ENCODE results near the gene HEBP2. TPM values are rescaled to one million over a fixed set of nuclear protein-coding genes. Genes with fewer than 3 reads are reported as not detected.
A peak's percentile ranks its signal among the peaks of the same experiment; 100 is the strongest.

The HEBP2 gene
- total RNA-seq, 2 experiments from 2014 or later, result 48.5 to 50.8 TPM

GRCh38 chr6:138446821-138447220 lies 42.8 kb downstream of the HEBP2 start:
- Mint-ChIP-seq H3K27me3 (ENCODE audit: low read depth) (no peaks in the 10 kb centered on the region), H3K4me1 (ENCODE audit: low read depth) (no peaks in the 10 kb centered on the region), H3K4me3 (no peak overlapping the region), H3K9me3 (no peaks in the 10 kb centered on the region), H3K27ac (no peak overlapping the region), H3K36me3 (ENCODE audit: low read depth) (no peaks in the 10 kb centered on the region)
- no peak for DNase-seq
- CTCF ChIA-PET, result interaction anchor here (0.6 to 0.9 kb wide), 2 partner anchors 10 to 62 kb away, joined by 3 read pairs; no protein-coding TSS in a partner anchor
- intact Hi-C loops (cut with micrococcal nuclease), result no loop called here

GRCh38 chr6:138450445-138450844 lies 46.4 kb downstream of the HEBP2 start:
- H3K4me1 Mint-ChIP-seq (ENCODE audit: low read depth), result peaks cover 10% of the 10 kb centered on the region
- no peaks in the 10 kb centered on the region for H3K27me3 Mint-ChIP-seq (ENCODE audit: low read depth)

GRCh38 chr6:138451043-138451442 lies 47.0 kb downstream of the HEBP2 start:
- intact Hi-C loops (cut with micrococcal nuclease), result loop anchor here (10.0 kb wide), 1 partner anchor 684 kb away; the partner anchor contains the start of gene HECA
- no peak overlapping the region for H3K27ac Mint-ChIP-seq

More at GRCh38 chr6:138450445-138450844, 46.4 kb downstream of the HEBP2 start:
- no peak overlapping the region for H3K27ac Mint-ChIP-seq
- intact Hi-C loops (cut with micrococcal nuclease), result loop anchor here (10.0 kb wide), 1 partner anchor 684 kb away; the partner anchor contains the start of gene HECA
- no peak overlapping the region for H3K4me3 Mint-ChIP-seq
- H3K36me3 Mint-ChIP-seq (ENCODE audit: low read depth), result no peaks in the 10 kb centered on the region
- DNase-seq, result no peak
- H3K9me3 Mint-ChIP-seq, result no peaks in the 10 kb centered on the region
- CTCF ChIA-PET, result interaction anchor here (0.6 kb wide), 1 partner anchor 366 kb away, joined by 6 read pairs; no protein-coding TSS in a partner anchor

GRCh38 chr6:138454981-138455706 lies 51.1 kb downstream of the HEBP2 start:
- DNase-seq, result peak; percentile 76
- Mint-ChIP-seq H3K9me3 (no peaks in the 10 kb centered on the region), H3K27me3 (ENCODE audit: low read depth) (no peaks in the 10 kb centered on the region), H3K4me1 (ENCODE audit: low read depth) (peaks cover 28% of the 10 kb centered on the region), H3K36me3 (ENCODE audit: low read depth) (no peaks in the 10 kb centered on the region), H3K4me3 (peak overlapping the region; percentile 9), H3K27ac (peak overlapping the region; percentile 62)
- intact Hi-C loops (cut with micrococcal nuclease), result loop anchor here (1.0 to 10.0 kb wide), 4 partner anchors 10 to 680 kb away; partner anchors contain the start of genes HEBP2 and HECA
- CTCF ChIA-PET, result interaction anchor here (0.5 to 1.6 kb wide), 4 partner anchors 9 to 551 kb away, joined by 3 to 11 read pairs (median 4); no protein-coding TSS in a partner anchor

More at GRCh38 chr6:138451043-138451442, 47.0 kb downstream of the HEBP2 start:
- no peak for DNase-seq
- CTCF ChIA-PET, result no interaction called here
- Mint-ChIP-seq H3K36me3 (ENCODE audit: low read depth) (no peaks in the 10 kb centered on the region), H3K9me3 (no peaks in the 10 kb centered on the region), H3K27me3 (ENCODE audit: low read depth) (no peaks in the 10 kb centered on the region), H3K4me1 (ENCODE audit: low read depth) (peaks cover 16% of the 10 kb centered on the region), H3K4me3 (no peak overlapping the region)

- CTCF ChIA-PET, result interaction anchor here (0.5 to 1.6 kb wide), 4 partner anchors 12 to 551 kb away, joined by 3 to 11 read pairs (median 3); no protein-coding TSS in a partner anchor
- Mint-ChIP-seq H3K4me3 (peak overlapping the region; percentile 9), H3K27me3 (ENCODE audit: low read depth) (no peaks in the 10 kb centered on the region), H3K4me1 (ENCODE audit: low read depth) (peaks cover 28% of the 10 kb centered on the region), H3K27ac (peak overlapping the region; percentile 62), H3K9me3 (no peaks in the 10 kb centered on the region), H3K36me3 (ENCODE audit: low read depth) (no peaks in the 10 kb centered on the region)
- DNase-seq, result peak; percentile 16
- intact Hi-C loops (cut with micrococcal nuclease), result loop anchor here (1.0 to 10.0 kb wide), 4 partner anchors 9 to 679 kb away; partner anchors contain the start of genes HEBP2 and HECA
These were observed 51.9 kb downstream of the HEBP2 start for GRCh38 chr6:138455746-138456400.

GRCh38 chr6:138456401-138456790 lies 52.4 kb downstream of the HEBP2 start:
- intact Hi-C loops (cut with micrococcal nuclease), result loop anchor here (10.0 kb wide), 1 partner anchor 678 kb away; the partner anchor contains the start of gene HECA
- peaks cover 28% of the 10 kb centered on the region for H3K4me1 Mint-ChIP-seq (ENCODE audit: low read depth)
- peak overlapping the region; percentile 62 for H3K27ac Mint-ChIP-seq
- no peaks in the 10 kb centered on the region for H3K27me3 Mint-ChIP-seq (ENCODE audit: low read depth)
- no peak overlapping the region for H3K4me3 Mint-ChIP-seq
- H3K9me3 Mint-ChIP-seq, result no peaks in the 10 kb centered on the region
- no peaks in the 10 kb centered on the region for H3K36me3 Mint-ChIP-seq (ENCODE audit: low read depth)
- no peak for DNase-seq
- CTCF ChIA-PET, result interaction anchor here (1.2 to 1.6 kb wide), 2 partner anchors 27 to 52 kb away, joined by 3 to 11 read pairs; no protein-coding TSS in a partner anchor

- H3K27me3 Mint-ChIP-seq (ENCODE audit: low read depth), result no peaks in the 10 kb centered on the region
- no peak overlapping the region for H3K4me3 Mint-ChIP-seq
- DNase-seq, result no peak
- no peaks in the 10 kb centered on the region for H3K9me3 Mint-ChIP-seq
- intact Hi-C loops (cut with micrococcal nuclease), result no loop called here
- CTCF ChIA-PET, result no interaction called here
- H3K27ac Mint-ChIP-seq, result no peak overlapping the region
- peaks cover 10% of the 10 kb centered on the region for H3K4me1 Mint-ChIP-seq (ENCODE audit: low read depth)
- H3K36me3 Mint-ChIP-seq (ENCODE audit: low read depth), result no peaks in the 10 kb centered on the region
These were observed 57.6 kb downstream of the HEBP2 start for GRCh38 chr6:138461647-138462046.

GRCh38 chr6:138464085-138464484 lies 60.1 kb downstream of the HEBP2 start:
- no peaks in the 10 kb centered on the region for H3K27me3 Mint-ChIP-seq (ENCODE audit: low read depth)
- DNase-seq, result no peak
- no peaks in the 10 kb centered on the region for H3K36me3 Mint-ChIP-seq (ENCODE audit: low read depth)
- intact Hi-C loops (cut with micrococcal nuclease), result no loop called here
- H3K9me3 Mint-ChIP-seq, result no peaks in the 10 kb centered on the region
- no peak overlapping the region for H3K4me3 Mint-ChIP-seq
- no peak overlapping the region for H3K27ac Mint-ChIP-seq
- H3K4me1 Mint-ChIP-seq (ENCODE audit: low read depth), result peaks cover 4% of the 10 kb centered on the region
- CTCF ChIA-PET, result interaction anchor here (0.7 kb wide), 1 partner anchor 10 kb away, joined by 4 read pairs; no protein-coding TSS in a partner anchor

- H3K9me3 Mint-ChIP-seq, result no peaks in the 10 kb centered on the region
- peak; percentile 17 for DNase-seq
- intact Hi-C loops (cut with micrococcal nuclease), result loop anchor here (1.0 kb wide), 1 partner anchor 10 kb away; no protein-coding TSS in a partner anchor
- H3K36me3 Mint-ChIP-seq (ENCODE audit: low read depth), result no peaks in the 10 kb centered on the region
- CTCF ChIA-PET, result interaction anchor here (0.6 kb wide), 1 partner anchor 110 kb away, joined by 3 read pairs; no protein-coding TSS in a partner anchor
- no peak overlapping the region for H3K4me3 Mint-ChIP-seq
- H3K27me3 Mint-ChIP-seq (ENCODE audit: low read depth), result no peaks in the 10 kb centered on the region
- no peak overlapping the region for H3K27ac Mint-ChIP-seq
- peaks cover 4% of the 10 kb centered on the region for H3K4me1 Mint-ChIP-seq (ENCODE audit: low read depth)
These were observed 61.1 kb downstream of the HEBP2 start for GRCh38 chr6:138465007-138465645.

- H3K4me1 Mint-ChIP-seq (ENCODE audit: low read depth), result peaks cover 4% of the 10 kb centered on the region
- no peak for DNase-seq
- H3K27ac Mint-ChIP-seq, result no peak overlapping the region
- CTCF ChIA-PET, result no interaction called here
- intact Hi-C loops (cut with micrococcal nuclease), result no loop called here
- H3K4me3 Mint-ChIP-seq, result no peak overlapping the region
- no peaks in the 10 kb centered on the region for H3K9me3 Mint-ChIP-seq
- H3K36me3 Mint-ChIP-seq (ENCODE audit: low read depth), result no peaks in the 10 kb centered on the region
- H3K27me3 Mint-ChIP-seq (ENCODE audit: low read depth), result no peaks in the 10 kb centered on the region
These were observed 63.9 kb downstream of the HEBP2 start for GRCh38 chr6:138467901-138468300.

GRCh38 chr6:138468320-138469015 lies 64.4 kb downstream of the HEBP2 start:
- H3K4me1 Mint-ChIP-seq (ENCODE audit: low read depth), result peaks cover 4% of the 10 kb centered on the region
- H3K9me3 Mint-ChIP-seq, result no peaks in the 10 kb centered on the region
- intact Hi-C loops (cut with micrococcal nuclease), result no loop called here
- no peaks in the 10 kb centered on the region for H3K27me3 Mint-ChIP-seq (ENCODE audit: low read depth)
- H3K4me3 Mint-ChIP-seq, result no peak overlapping the region
- DNase-seq, result no peak
- H3K27ac Mint-ChIP-seq, result no peak overlapping the region
- H3K36me3 Mint-ChIP-seq (ENCODE audit: low read depth), result no peaks in the 10 kb centered on the region
- CTCF ChIA-PET, result no interaction called here

Measured in activated naive CD4-positive, alpha-beta T cell treated with anti-CD3 and anti-CD28 coated beads for 36 hours (primary cell).